OCI-LY7 (cell line): ENCODE measurements around the gene DMRT1. TPM values are rescaled to one million over a fixed set of nuclear protein-coding genes. Genes with fewer than 3 reads are reported as not detected.

ENCODE experiments used
- BruUV-seq: library from RNA; stranded (reverse); fragments of 400-500 nt; replicated peaks from 2 replicates; lab custom pipeline; 2021; lab: Mats Ljungman, UMichigan
- CTCF ChIA-PET: fragments of 300-600 bp; sonication (Branson Sonifier 250); formaldehyde crosslinking; loops from one replicate; lab custom pipeline; 2022; ENCODE audit warnings: antibody characterized with exemption; ENCODE audit not compliant: unreplicated experiment; lab: Charles Lee
- POLR2A ChIA-PET: fragments of 300-600 bp; sonication (Branson Sonifier 250); formaldehyde crosslinking; loops from one replicate; lab custom pipeline; 2022; ENCODE audit warnings: antibody characterized with exemption; lab: Charles Lee
- DNase-seq: peaks from one replicate; pipeline ENCODE4 v3.0.0-alpha.2; 2015; ENCODE audit warnings: low spot score
- H2AFZ ChIP-seq: fragments of 200-600 bp; sonication (generic), shearing (Covaris generic); 2 replicates; pipeline ENCODE4 v1.6.1; 2014; ENCODE audit warnings: mild to moderate bottlenecking, antibody characterized with exemption, low read length, moderate library complexity
- H3K27ac ChIP-seq: fragments of 200-600 bp; sonication (generic); 2 replicates; pipeline ENCODE4 v1.5.1; 2014; ENCODE audit warnings: mixed run types, low read depth, mild to moderate bottlenecking, moderate library complexity, low read length, inconsistent platforms; ENCODE audit not compliant: poor library complexity, severe bottlenecking
- H3K36me3 ChIP-seq: fragments of 200-600 bp; sonication (generic); 2 replicates; pipeline ENCODE4 v1.6.1; 2014; ENCODE audit warnings: mild to moderate bottlenecking, antibody characterized with exemption, low read length, moderate library complexity, mixed read lengths; ENCODE audit not compliant: insufficient read depth
- H3K4me1 ChIP-seq: fragments of 200-600 bp; sonication (generic); 2 replicates; pipeline ENCODE4 v1.5.1; 2014; ENCODE audit warnings: mild to moderate bottlenecking, low read length; ENCODE audit not compliant: insufficient read depth, poor library complexity, severe bottlenecking
- H3K4me2 ChIP-seq: fragments of 200-600 bp; sonication (generic); 2 replicates; pipeline ENCODE4 v1.6.1; 2014; ENCODE audit warnings: mild to moderate bottlenecking, low read length
- H3K4me3 ChIP-seq: fragments of 200-600 bp; sonication (generic); 2 replicates; pipeline ENCODE4 v1.5.1; 2014; ENCODE audit warnings: mild to moderate bottlenecking, low read depth, low read length; ENCODE audit not compliant: poor library complexity, severe bottlenecking
- H3K79me2 ChIP-seq: fragments of 200-600 bp; sonication (generic); 2 replicates; pipeline ENCODE4 v1.6.1; 2016; ENCODE audit warnings: low read depth, mild to moderate bottlenecking, low read length, moderate library complexity, mixed read lengths; ENCODE audit not compliant: insufficient read depth
- H3K9me2 ChIP-seq: fragments of 200-600 bp; sonication (generic); 2 replicates; pipeline ENCODE4 v1.6.1; 2016; ENCODE audit warnings: mild to moderate bottlenecking, low read length, mixed read lengths; ENCODE audit not compliant: insufficient read depth
- H3K9me3 ChIP-seq: fragments of 200-600 bp; sonication (generic); 2 replicates; pipeline ENCODE4 v1.6.1; 2014; ENCODE audit warnings: mild to moderate bottlenecking, mixed run types, low read length, mixed read lengths
- H4K20me1 ChIP-seq: fragments of 200-600 bp; sonication (generic); 2 replicates; pipeline ENCODE4 v1.6.1; 2014; ENCODE audit warnings: mild to moderate bottlenecking, antibody characterized with exemption, low read length, moderate library complexity, mixed read lengths; ENCODE audit not compliant: insufficient read depth
- EZH2phosphoT487 ChIP-seq: fragments of 200-600 bp; sonication (generic); IDR thresholded peaks from 2 replicates; pipeline ENCODE4 v1.6.1; 2018; ENCODE audit warnings: low read depth, borderline replicate concordance, mild to moderate bottlenecking, mixed run types, antibody characterized with exemption, low read length, moderate library complexity, mixed read lengths
- intact Hi-C: fragments of 100-400 bp; cut with micrococcal nuclease; formaldehyde crosslinking; loops from one replicate; pipeline ENCODE4 v1.10.0; 2022; ENCODE audit not compliant: unreplicated experiment
- total RNA-seq, 2 experiments: library from RNA; depleted of rRNA in 1 of 2; stranded (reverse); fragments of >200 nt in 1 of 2; shearing (Covaris generic) in 1 of 2; gene quantifications; 2 replicates each; pipeline ENCODE4 v1.2.3, GENCODE V29; 2014 to 2022
- TF ChIP-seq, protein P1 (sequence below): fragments of 200-600 bp; sonication (generic); conservative IDR thresholded peaks from 2 replicates; pipeline ENCODE4 v1.5.1; 2014; ENCODE audit warnings: mild to moderate bottlenecking, antibody characterized with exemption, low read length, moderate library complexity, mixed read lengths

Gene DMRT1
- total RNA-seq, 2 experiments from 2014 or later = not detected

DNA sequence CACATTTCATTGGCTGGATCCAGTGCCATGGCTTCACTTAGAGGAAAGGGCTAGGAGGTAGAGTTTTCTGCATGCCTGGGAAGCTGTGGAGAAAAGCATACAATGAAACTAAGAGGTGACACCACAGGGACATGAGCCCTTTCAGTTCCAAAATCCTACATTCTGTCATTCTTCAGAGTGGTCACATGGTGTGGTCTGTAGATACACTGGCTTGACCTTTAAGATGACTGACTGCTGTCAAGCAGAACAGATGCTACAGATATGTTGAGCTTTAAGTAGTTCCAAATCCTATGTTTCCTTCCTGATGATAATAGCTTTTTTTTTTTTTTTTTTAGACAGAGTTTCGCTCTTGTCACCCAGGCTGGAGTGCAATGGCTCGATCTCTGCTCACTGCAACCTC, 161.2 kb downstream of the DMRT1 start:
- CTCF ChIA-PET = no interaction called here
- H3K9me3 ChIP-seq = peaks cover 10% of the 10 kb centered on the region
- no peak overlapping the region for H3K27ac ChIP-seq
- no peak overlapping the region for H3K4me3 ChIP-seq
- DNase-seq = no peak
- peaks cover 12% of the 10 kb centered on the region for H3K4me1 ChIP-seq
- H2AFZ ChIP-seq = no peak overlapping the region
- TF ChIP-seq, protein P1, sequence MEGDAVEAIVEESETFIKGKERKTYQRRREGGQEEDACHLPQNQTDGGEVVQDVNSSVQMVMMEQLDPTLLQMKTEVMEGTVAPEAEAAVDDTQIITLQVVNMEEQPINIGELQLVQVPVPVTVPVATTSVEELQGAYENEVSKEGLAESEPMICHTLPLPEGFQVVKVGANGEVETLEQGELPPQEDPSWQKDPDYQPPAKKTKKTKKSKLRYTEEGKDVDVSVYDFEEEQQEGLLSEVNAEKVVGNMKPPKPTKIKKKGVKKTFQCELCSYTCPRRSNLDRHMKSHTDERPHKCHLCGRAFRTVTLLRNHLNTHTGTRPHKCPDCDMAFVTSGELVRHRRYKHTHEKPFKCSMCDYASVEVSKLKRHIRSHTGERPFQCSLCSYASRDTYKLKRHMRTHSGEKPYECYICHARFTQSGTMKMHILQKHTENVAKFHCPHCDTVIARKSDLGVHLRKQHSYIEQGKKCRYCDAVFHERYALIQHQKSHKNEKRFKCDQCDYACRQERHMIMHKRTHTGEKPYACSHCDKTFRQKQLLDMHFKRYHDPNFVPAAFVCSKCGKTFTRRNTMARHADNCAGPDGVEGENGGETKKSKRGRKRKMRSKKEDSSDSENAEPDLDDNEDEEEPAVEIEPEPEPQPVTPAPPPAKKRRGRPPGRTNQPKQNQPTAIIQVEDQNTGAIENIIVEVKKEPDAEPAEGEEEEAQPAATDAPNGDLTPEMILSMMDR = no peak
- H4K20me1 ChIP-seq = no peaks in the 10 kb centered on the region
- no peaks in the 10 kb centered on the region for H3K9me2 ChIP-seq
- H3K4me2 ChIP-seq = no peak overlapping the region
- POLR2A ChIA-PET = interaction anchor here (0.6 to 1.3 kb wide), 4 partner anchors 13 to 378 kb away, joined by 3 to 11 read pairs (median 3); no protein-coding TSS in a partner anchor
- no peaks in the 10 kb centered on the region for H3K79me2 ChIP-seq
- no TSS peak for BruUV-seq
- H3K36me3 ChIP-seq = no peaks in the 10 kb centered on the region
- intact Hi-C loops = loop anchor here (10.0 kb wide), 1 partner anchor 618 kb away; no protein-coding TSS in a partner anchor

DNA sequence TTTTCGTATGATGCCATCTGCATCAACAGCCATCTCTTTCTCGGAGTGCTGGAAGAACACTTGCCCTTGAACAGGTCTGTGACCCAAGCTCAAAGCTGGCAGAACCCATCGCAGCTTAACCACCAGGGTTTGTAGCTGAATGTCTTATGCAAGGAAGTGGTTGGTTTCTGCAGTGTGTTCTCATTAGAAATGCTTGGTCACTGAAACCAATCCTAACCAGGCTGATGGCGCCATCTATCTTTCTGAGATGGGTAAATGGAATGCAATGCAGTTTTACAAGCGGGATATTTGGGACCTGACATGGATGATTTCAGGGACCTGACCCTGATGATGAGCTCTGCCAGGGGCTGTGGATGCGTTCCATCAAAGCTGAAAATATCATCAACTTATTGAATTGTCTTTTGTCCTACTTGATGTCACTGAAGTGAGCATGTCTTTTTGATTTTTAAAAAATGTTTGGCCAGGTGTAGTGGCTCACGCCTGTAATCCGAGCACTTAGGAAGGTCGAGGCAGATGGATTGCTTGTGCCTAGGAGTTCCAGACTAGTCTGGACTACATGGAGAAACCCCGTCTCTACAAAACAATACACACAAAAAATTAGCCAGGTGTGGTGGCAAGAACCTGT, 163.7 kb downstream of the DMRT1 start:
- ChIA-PET POLR2A (interaction anchor here (0.6 to 1.8 kb wide), 4 partner anchors 25 to 121 kb away, joined by 3 to 4 read pairs (median 4); no protein-coding TSS in a partner anchor), CTCF (interaction anchor here (0.6 to 1.1 kb wide), 5 partner anchors 8 to 494 kb away, joined by 3 to 6 read pairs (median 3); no protein-coding TSS in a partner anchor)
- no peak for TF ChIP-seq EZH2phosphoT487
- TF ChIP-seq, protein P1 = peak; percentile 86
- H3K36me3 ChIP-seq = no peaks in the 10 kb centered on the region
- H3K9me3 ChIP-seq = no peaks in the 10 kb centered on the region
- BruUV-seq = no TSS peak
- H3K27ac ChIP-seq = no peak overlapping the region
- peak overlapping the region; percentile 94; the same call in 1 of the 2 replicates for H2AFZ ChIP-seq
- H4K20me1 ChIP-seq = no peaks in the 10 kb centered on the region
- H3K4me1 ChIP-seq = peaks cover 14% of the 10 kb centered on the region
- peak; percentile 80 for DNase-seq
- peak overlapping the region; percentile 63 for H3K4me2 ChIP-seq
- H3K4me3 ChIP-seq = no peak overlapping the region
- no peaks in the 10 kb centered on the region for H3K9me2 ChIP-seq
- intact Hi-C loops = loop anchor here (1.0 to 10.0 kb wide), 4 partner anchors 38 to 620 kb away; no protein-coding TSS in a partner anchor
- H3K79me2 ChIP-seq = no peaks in the 10 kb centered on the region

DNA sequence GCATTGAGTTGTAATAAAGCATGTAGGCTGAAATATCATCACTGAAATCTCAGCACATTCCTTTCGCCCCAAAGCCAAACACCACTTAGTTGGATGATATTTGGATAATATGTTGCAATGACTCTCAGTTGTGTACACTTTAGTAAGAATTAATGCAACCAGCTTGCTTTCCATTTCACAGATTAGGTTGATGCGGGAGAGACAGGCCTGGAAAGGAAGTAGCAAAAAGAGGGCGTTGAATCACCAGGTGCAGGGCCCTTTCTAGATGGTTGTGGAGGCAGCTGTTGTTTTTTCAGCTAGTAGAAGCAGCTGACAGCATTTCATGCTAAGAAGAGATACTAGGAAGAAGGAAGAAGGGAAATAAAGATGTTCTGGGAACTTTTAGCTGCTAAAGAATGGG, 165.8 kb downstream of the DMRT1 start:
- H3K9me3 ChIP-seq = no peaks in the 10 kb centered on the region
- intact Hi-C loops = loop anchor here (2.0 to 10.0 kb wide), 4 partner anchors 40 to 623 kb away; no protein-coding TSS in a partner anchor

More for the DNA sequence above, 165.8 kb downstream of the DMRT1 start:
- DNase-seq = peak; percentile 53
- CTCF ChIA-PET = interaction anchor here (0.6 kb wide), 1 partner anchor 74 kb away, joined by 4 read pairs; no protein-coding TSS in a partner anchor
- Histone ChIP-seq H3K27ac (peak overlapping the region; percentile 31), H3K79me2 (no peaks in the 10 kb centered on the region), H3K4me3 (no peak overlapping the region), H3K4me1 (peaks cover 14% of the 10 kb centered on the region), H3K9me2 (no peaks in the 10 kb centered on the region), H4K20me1 (no peaks in the 10 kb centered on the region), H2AFZ (peak overlapping the region; percentile 66), H3K36me3 (no peaks in the 10 kb centered on the region), H3K4me2 (peak overlapping the region; percentile 22; the same call in 1 of the 2 replicates)
- TF ChIP-seq EZH2phosphoT487 = no peak
- TF ChIP-seq, protein P1 = no peak
- POLR2A ChIA-PET = interaction anchor here (0.7 to 0.9 kb wide), 2 partner anchors 59 to 136 kb away, joined by 3 read pairs; no protein-coding TSS in a partner anchor
- no TSS peak for BruUV-seq
